GM12875 (cell line): ENCODE data around the gene DAAM1.

Experiments
- H3K4me3 ChIP-seq: one replicate; pipeline ENCODE4 v1.5.1; 2011; ENCODE audit warnings: low read depth, low read length, control low read depth
- TF ChIP-seq, protein P1 (sequence below): IDR thresholded peaks from 2 replicates; pipeline ENCODE4 v1.5.1; 2011; ENCODE audit warnings: low read depth, mild to moderate bottlenecking, control low read depth, inconsistent platforms, low read length, moderate library complexity, borderline replicate concordance; ENCODE audit not compliant: insufficient read depth

Gene DAAM1

DNA sequence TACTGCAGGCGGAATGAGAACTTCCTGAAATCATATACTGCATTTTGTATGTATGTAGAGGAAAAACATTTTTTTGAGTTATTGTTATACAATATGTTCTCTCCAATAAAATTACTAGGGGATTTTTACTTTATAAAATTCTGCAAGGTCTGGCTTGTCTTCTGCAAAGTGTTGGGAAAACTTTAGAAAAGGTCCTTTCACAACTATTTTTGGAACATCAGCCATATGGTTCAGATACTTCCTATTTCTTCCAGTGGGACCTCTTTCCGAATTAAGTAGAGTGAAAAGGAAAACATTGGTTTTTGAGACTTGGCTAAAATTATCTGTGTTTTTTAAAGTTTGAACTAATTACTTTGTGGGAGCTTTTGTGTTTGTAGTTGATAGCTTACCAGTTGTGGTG, 52.7 kb downstream of the DAAM1 start:
- H3K4me3 ChIP-seq, result no peak overlapping the region
- TF ChIP-seq, protein P1, sequence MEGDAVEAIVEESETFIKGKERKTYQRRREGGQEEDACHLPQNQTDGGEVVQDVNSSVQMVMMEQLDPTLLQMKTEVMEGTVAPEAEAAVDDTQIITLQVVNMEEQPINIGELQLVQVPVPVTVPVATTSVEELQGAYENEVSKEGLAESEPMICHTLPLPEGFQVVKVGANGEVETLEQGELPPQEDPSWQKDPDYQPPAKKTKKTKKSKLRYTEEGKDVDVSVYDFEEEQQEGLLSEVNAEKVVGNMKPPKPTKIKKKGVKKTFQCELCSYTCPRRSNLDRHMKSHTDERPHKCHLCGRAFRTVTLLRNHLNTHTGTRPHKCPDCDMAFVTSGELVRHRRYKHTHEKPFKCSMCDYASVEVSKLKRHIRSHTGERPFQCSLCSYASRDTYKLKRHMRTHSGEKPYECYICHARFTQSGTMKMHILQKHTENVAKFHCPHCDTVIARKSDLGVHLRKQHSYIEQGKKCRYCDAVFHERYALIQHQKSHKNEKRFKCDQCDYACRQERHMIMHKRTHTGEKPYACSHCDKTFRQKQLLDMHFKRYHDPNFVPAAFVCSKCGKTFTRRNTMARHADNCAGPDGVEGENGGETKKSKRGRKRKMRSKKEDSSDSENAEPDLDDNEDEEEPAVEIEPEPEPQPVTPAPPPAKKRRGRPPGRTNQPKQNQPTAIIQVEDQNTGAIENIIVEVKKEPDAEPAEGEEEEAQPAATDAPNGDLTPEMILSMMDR, result no peak

DNA sequence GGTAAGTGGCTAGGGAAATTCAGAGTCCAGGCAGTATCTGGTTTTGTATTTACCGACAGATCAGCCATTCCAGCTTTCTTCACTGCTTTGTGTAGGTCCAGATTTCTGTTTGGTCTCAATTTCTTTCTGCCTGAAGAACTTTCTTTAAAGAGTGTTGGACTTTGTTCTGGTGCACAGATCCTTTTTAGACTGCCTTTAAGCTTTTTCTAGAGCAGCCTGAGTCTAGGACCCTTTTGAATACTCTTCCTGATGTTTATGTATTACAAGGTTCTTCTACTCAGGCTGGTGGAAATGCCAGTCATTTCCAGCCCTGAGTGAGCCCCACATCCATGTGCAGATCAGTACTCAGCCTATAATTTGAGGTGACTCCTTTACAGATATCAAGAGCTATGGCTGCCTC, 54.7 kb downstream of the DAAM1 start:
- no peak overlapping the region for H3K4me3 ChIP-seq
- TF ChIP-seq, protein P1, result no peak

DNA sequence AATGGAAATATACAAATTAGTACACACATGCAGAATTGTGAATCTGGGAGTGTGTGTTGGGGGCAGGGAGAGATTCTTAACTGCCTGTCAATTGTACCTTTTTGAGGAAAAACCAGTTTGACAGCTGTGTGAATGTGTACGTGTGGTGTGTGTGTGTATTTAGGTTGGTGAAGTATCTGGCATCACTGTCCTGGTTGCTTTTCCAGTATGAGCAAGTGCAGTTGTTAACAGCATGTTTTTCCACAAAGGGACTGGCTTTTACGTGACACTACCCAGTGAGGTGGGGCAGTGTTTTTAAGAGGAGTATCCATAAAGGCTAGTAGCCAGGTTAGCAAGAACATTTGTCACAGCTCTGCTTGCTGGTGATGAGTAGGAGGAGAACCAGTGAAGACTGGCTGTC, 56.1 kb downstream of the DAAM1 start:
- no peak overlapping the region for H3K4me3 ChIP-seq
- TF ChIP-seq, protein P1, result no peak

DNA sequence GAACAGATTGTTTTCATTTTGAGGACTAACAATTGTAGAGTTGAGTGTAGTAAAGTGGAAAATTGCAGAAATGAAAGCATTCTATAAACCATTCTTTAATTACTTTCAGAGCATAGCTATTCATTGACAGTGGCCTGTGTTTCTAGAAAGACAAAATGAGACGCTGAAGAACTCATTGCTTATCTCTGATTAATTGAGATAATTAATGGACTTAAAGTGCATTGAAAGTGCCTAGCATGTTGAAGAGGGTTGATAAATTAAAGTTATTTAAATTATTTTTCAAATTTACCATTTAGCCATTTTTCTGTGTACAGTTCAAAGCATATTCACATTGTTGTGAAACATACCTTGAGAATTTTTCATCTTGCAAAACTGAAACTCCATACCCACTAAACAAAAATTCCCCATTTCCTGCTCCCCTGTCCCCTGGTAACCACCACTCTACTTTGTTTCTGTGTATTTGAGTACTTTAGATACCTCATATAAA, 57.4 kb downstream of the DAAM1 start:
- TF ChIP-seq, protein P1, result no peak
- no peak overlapping the region for H3K4me3 ChIP-seq

DNA sequence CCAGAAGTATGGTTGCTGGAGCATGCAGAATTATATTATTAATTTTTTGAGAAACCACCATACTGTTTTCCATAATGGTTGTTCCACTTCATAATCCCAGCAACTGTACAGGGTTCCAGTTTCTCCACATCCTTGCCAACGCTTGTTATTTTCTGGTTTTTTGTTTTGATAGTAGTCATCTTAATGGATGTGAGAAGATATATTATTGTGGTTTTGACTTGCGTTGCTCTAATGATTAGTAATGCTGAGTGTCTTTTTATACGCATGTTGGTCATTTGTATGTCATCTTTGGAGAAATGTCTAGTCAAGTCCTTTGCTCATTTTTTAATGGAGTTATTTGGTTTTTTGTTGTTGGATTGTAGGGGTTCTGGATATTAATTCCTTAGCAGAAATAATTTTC, 58.1 kb downstream of the DAAM1 start:
- TF ChIP-seq, protein P1, result no peak
- no peak overlapping the region for H3K4me3 ChIP-seq

DNA sequence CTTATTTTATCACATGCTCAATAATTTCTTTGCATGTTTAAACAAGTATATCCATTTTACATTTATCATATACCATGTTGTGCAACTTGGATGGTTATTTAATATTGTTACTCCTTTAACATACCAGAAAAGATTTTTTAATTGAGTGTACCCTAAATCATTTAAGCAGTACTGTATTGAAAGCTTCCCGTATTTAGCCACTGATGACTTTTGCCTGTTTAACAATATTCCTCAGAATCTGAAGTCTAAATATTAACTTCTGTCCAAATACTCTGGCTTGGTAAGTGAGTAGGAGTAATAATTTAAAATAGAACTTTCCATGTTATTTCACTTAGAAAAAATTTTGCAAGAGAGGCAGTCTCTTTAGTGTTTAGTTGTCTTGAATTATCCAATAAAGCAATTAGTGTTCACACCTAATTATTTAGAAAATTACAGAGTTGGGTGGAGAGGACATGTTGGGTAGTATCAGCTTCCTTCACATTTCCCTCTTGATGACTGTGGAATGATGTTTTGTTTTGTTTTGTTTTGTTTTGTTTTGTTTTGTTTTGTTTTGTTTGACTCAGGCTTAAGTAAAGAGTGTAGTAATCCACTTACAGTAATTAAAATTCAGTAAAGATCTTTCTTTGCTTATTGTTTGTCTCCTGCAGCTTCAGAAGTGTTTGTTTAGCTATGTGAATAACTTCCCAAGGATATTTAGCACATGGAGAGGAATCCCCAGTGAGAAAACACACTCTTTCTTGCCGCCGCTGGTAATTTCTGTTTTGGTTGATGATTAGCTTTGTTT, 59.5 kb downstream of the DAAM1 start:
- no peak overlapping the region for H3K4me3 ChIP-seq
- TF ChIP-seq, protein P1, result no peak

DNA sequence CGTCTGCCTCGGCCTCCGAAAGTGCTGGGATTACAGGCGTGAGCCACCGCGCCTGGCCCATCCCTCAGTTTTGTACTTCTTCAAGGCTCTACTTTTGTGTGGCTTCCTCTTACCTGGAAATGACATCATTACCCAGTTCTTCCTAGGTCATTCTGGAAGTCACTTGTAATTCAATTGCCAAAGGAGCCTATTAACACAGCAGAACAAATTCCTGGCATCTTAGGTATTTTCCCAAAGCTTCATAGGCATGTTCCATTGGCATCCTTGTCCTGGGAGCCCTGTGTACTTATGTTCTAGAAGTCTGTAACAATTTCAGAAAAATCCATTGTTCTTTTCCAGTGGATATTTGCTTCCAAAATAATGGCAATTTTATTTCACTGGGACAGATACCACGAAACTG, 60.6 kb downstream of the DAAM1 start:
- H3K4me3 ChIP-seq, result no peak overlapping the region
- TF ChIP-seq, protein P1, result no peak
